Forelimb muscle (tissue), 1 donor: Measurements from ENCODE around the gene ATG101. TPM values are rescaled to one million over a fixed set of nuclear protein-coding genes. Genes with fewer than 3 reads are reported as not detected.

Experiments
- DNase-seq: peaks from one replicate; pipeline ENCODE4 v3.0.0-alpha.2; 2013; ENCODE audit warnings: low read depth
- polyA plus RNA-seq: library from polyadenylated mRNA; unstranded; fragments of 120-200 nt; gene quantifications from one replicate; pipeline ENCODE4 v1.2.1, GENCODE V29; 2013; ENCODE audit not compliant: insufficient read length

ATG101 gene
- 24.8 TPM for polyA plus RNA-seq

GRCh38 chr12:52069327-52070184 is at the start of gene ATG101:
Gene ATG101 (plus strand): TSS chr12:52069978. CDS start chr12:52073651, 3,673 bp downstream.
- DNase-seq: peak; percentile 93

GRCh38 chr12:52020539-52021336 is 49.0 kb upstream of the ATG101 start:
- no peak for DNase-seq

- no peak for DNase-seq
These were observed 47.0 kb upstream of the ATG101 start for GRCh38 chr12:52022841-52023181.

- no peak for DNase-seq
These were observed 46.4 kb upstream of the ATG101 start for GRCh38 chr12:52023182-52023975.

- DNase-seq: no peak
These were observed 45.6 kb upstream of the ATG101 start for GRCh38 chr12:52023976-52024688.

GRCh38 chr12:52024845-52025230 is 44.9 kb upstream of the ATG101 start:
- no peak for DNase-seq

GRCh38 chr12:52026263-52026662 is 43.5 kb upstream of the ATG101 start:
- DNase-seq: no peak

- DNase-seq: no peak
These were observed 42.5 kb upstream of the ATG101 start for GRCh38 chr12:52027085-52027843.

GRCh38 chr12:52029685-52030084 is 40.1 kb upstream of the ATG101 start:
- DNase-seq: no peak

- DNase-seq: peak; percentile 73
These were observed 37.4 kb upstream of the ATG101 start for GRCh38 chr12:52032446-52032803.

GRCh38 chr12:52032804-52033445 is 36.9 kb upstream of the ATG101 start:
- peak; percentile 94 for DNase-seq

GRCh38 chr12:52033446-52034140 is 36.2 kb upstream of the ATG101 start:
- no peak for DNase-seq

GRCh38 chr12:52035190-52035589 is 34.6 kb upstream of the ATG101 start:
- peak; percentile 80 for DNase-seq

- DNase-seq: no peak
These were observed 33.9 kb upstream of the ATG101 start for GRCh38 chr12:52035926-52036325.

- DNase-seq: no peak
These were observed 33.1 kb upstream of the ATG101 start for GRCh38 chr12:52036587-52037171.

- DNase-seq: no peak
These were observed 32.4 kb upstream of the ATG101 start for GRCh38 chr12:52037248-52037861.

- no peak for DNase-seq
These were observed 31.3 kb upstream of the ATG101 start for GRCh38 chr12:52038447-52038846.

GRCh38 chr12:52041035-52041434 is 28.7 kb upstream of the ATG101 start:
- no peak for DNase-seq

- DNase-seq: no peak
These were observed 28.1 kb upstream of the ATG101 start for GRCh38 chr12:52041695-52042123.
